ENCODE results near the gene COL23A1. TPM values are rescaled to one million over a fixed set of nuclear protein-coding genes. Genes with fewer than 3 reads are reported as not detected.
A peak's percentile ranks its signal among the peaks of the same experiment; 100 is the strongest.
"Not testable (repeated sequence)": the region's sequence is repeated elsewhere in the genome, so short reads cannot be mapped to it uniquely, and the experiment has no call there.

Gene COL23A1
- total and polyA plus RNA-seq, 4 donors: 0.36 to 1.5 (median 1.1) TPM; not detected in 1

DNA sequence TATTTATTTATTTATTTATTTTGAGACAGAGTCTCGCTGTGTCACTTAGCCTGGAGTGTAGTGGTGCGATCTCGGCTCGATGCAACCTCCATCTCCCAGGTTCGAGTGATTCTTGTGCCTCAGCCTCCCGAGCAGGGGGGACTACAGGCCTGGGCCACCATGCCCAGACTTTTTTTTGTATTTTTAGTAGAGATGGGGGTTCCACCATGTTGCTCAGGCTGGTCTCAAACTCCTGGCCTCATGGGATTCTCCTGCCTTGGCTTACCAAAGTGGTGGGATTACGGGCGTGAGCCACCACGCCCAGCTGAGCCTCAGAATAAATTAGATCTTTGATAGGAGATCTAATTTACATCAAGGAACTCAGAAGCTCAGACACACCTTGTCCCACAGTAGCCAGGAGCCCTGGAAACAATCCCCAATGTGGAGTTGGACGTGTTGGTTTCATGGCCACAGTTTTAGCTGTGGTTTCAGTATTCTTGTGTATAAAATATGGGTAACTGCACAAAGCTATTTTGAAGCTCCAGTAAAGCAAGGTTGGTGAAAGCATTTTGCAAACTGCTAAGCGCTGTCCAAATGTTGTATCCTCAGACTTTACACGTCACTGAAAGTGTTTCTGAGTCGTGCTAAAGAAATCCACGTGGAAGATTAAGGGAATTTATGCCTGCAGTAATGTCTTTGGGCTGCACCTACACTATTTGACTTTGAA is 388.8 kb downstream of the COL23A1 start:
- 86 to 87% methylated on average over 14 of the region's 14 CpGs for WGBS, 2 donors
- DNase-seq: peak in 1 of 2 donors; percentile 6
- Histone ChIP-seq H3K27ac (ENCODE audit: low read depth in 1 of 2, low read length in 2 of 2) (no peak overlapping the region), H3K4me3 (ENCODE audit: low read length in 2 of 2) (no peak overlapping the region), H3K36me3 (ENCODE audit: control insufficient read depth in 1 of 2, insufficient read depth in 2 of 2, low read length in 1 of 2) (no peaks in the 10 kb centered on the region), H3K27me3 (ENCODE audit: control insufficient read depth in 1 of 2, insufficient read depth in 2 of 2, low read length in 1 of 2) (peaks cover 0 to 1% of the 10 kb centered on the region in 2 donors), H3K4me1 (ENCODE audit: control insufficient read depth in 1 of 2, insufficient read depth in 2 of 2, low read length in 2 of 2) (peaks cover 2 to 6% of the 10 kb centered on the region in 2 donors), H3K9me3 (ENCODE audit: control insufficient read depth, low read length) (no peaks in the 10 kb centered on the region)
- no peak for ATAC-seq (ENCODE audit: low FRiP score)
- intact Hi-C loops (cut with DNase I): no loop called here

DNA sequence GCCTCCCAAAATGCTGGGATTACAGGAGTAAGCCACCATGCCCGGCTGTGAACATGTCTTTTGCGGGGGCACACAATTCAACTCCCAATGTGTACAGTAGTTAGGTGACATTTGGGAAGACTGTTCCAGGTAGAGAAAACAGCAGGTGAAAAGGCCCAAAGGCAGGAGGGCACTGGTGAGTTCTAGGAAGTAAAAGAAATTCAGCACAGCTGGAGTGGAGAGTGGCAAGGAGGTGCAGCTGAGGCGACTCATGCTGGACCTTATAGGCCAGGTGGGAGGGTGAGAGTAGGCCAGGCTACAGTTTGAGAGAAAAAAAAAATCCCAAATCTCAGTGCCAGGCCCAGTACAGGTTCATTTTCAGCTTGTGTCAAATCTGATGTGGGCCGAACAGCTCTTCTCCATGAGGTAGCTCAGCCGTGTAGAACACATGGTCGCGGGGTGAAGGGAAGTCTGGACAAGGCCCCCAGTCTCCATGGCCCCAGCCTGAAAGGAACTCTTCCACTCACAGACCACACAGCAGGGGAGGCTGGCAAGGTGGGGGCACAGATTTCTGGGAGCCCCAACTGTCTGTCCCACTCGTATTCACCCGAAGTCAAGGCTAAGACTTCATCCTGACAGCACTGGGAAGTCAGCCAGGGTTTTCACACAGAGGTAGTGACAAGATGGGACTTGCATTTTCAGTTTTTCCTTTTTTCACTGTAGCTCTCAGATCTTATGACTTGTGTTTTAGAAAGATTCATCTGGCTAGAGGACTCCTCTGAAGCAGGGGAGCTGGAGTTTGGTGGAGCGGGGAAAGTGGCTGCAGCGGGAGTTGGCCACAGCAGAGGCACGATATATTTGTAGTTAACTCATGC is 390.4 kb downstream of the COL23A1 start:
- Histone ChIP-seq H3K36me3 (ENCODE audit: control insufficient read depth in 1 of 2, insufficient read depth in 2 of 2, low read length in 1 of 2) (no peaks in the 10 kb centered on the region), H3K4me1 (ENCODE audit: control insufficient read depth in 1 of 2, insufficient read depth in 2 of 2, low read length in 2 of 2) (no peaks in the 10 kb centered on the region), H3K27ac (ENCODE audit: low read depth in 1 of 2, low read length in 2 of 2) (no peak overlapping the region), H3K9me3 (ENCODE audit: control insufficient read depth, low read length) (no peaks in the 10 kb centered on the region), H3K4me3 (ENCODE audit: low read length in 2 of 2) (no peak overlapping the region), H3K27me3 (ENCODE audit: control insufficient read depth in 1 of 2, insufficient read depth in 2 of 2, low read length in 1 of 2) (peaks cover 0 to 1% of the 10 kb centered on the region in 2 donors)
- ATAC-seq (ENCODE audit: low FRiP score) (no peak), DNase-seq (peak in 1 of 2 donors; percentile 16)
- intact Hi-C loops (cut with DNase I): no loop called here
- WGBS, 2 donors: 83 to 85% methylated on average over 12 of the region's 12 CpGs

DNA sequence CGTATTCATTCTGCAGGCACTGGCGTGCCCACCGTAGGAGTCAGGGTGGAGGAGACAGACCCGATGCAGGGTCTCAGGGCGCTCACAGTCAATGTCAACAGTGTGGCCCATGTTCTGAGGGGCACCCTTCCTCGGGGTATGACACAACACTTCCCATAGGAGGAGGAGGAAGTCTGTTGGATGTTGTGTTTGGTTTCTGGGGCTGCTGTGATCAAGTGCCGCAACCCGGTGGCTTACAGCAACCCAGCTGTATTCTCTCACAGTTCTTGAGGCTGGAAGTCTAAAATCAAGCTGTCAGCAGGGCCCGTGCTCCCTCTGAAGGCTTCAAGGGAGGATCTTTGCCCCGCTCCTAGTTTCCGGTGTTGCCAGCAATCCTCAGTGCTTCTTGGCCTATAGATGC is 391.5 kb downstream of the COL23A1 start:
- Histone ChIP-seq H3K27ac (ENCODE audit: low read depth in 1 of 2, low read length in 2 of 2) (no peak overlapping the region), H3K27me3 (ENCODE audit: control insufficient read depth in 1 of 2, insufficient read depth in 2 of 2, low read length in 1 of 2) (no peaks in the 10 kb centered on the region), H3K9me3 (ENCODE audit: control insufficient read depth, low read length) (no peaks in the 10 kb centered on the region), H3K4me3 (ENCODE audit: low read length in 2 of 2) (no peak overlapping the region), H3K4me1 (ENCODE audit: control insufficient read depth in 1 of 2, insufficient read depth in 2 of 2, low read length in 2 of 2) (no peaks in the 10 kb centered on the region), H3K36me3 (ENCODE audit: control insufficient read depth in 1 of 2, insufficient read depth in 2 of 2, low read length in 1 of 2) (no peaks in the 10 kb centered on the region)
- intact Hi-C loops (cut with DNase I): no loop called here
- WGBS, 2 donors: 87 to 88% methylated on average over 10 to 11 of the region's 11 CpGs
- ATAC-seq (ENCODE audit: low FRiP score): no peak
- DNase-seq: no peak

DNA sequence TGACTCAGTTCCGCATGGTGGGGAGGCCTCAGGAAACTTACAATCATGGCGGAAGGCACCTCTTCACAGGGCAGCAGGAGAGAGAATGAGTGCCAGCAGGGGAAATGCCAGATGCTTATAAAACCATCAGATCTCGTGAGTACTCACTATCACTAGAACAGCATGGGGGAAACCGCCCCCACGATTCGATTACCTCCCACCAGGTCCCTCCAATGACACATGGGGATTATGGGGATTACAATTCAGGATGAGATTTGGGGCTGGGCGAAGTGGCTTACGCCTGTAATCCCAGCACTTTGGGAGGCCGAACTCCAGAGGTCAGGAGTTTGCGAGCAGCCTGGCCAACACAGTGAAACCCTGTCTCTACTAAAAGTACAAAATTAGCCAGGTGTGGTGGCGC is 392.0 kb downstream of the COL23A1 start:
- DNase-seq: not testable (repeated sequence)

GRCh38 chr5:178196986-178197385 is 393.2 kb downstream of the COL23A1 start:
- no peak for DNase-seq
- H3K27me3 ChIP-seq (ENCODE audit: control insufficient read depth in 1 of 2, insufficient read depth in 2 of 2, low read length in 1 of 2): no peaks in the 10 kb centered on the region
- no peaks in the 10 kb centered on the region for H3K4me1 ChIP-seq (ENCODE audit: control insufficient read depth in 1 of 2, insufficient read depth in 2 of 2, low read length in 2 of 2)
- no peak overlapping the region for H3K4me3 ChIP-seq (ENCODE audit: low read length in 2 of 2)
- no peak overlapping the region for H3K27ac ChIP-seq (ENCODE audit: low read depth in 1 of 2, low read length in 2 of 2)
- no peaks in the 10 kb centered on the region for H3K36me3 ChIP-seq (ENCODE audit: control insufficient read depth in 1 of 2, insufficient read depth in 2 of 2, low read length in 1 of 2)
- H3K9me3 ChIP-seq (ENCODE audit: control insufficient read depth, low read length): no peaks in the 10 kb centered on the region
- intact Hi-C loops (cut with DNase I): no loop called here
- 79 to 84% methylated on average over 8 of the region's 8 CpGs for WGBS, 2 donors
- no peak for ATAC-seq (ENCODE audit: low FRiP score)

More for the DNA sequence above, 392.0 kb downstream of the COL23A1 start:
- H3K9me3 ChIP-seq (ENCODE audit: control insufficient read depth, low read length); ATAC-seq (ENCODE audit: low FRiP score); H3K27ac ChIP-seq (ENCODE audit: low read depth in 1 of 2, low read length in 2 of 2); H3K36me3 ChIP-seq (ENCODE audit: control insufficient read depth in 1 of 2, insufficient read depth in 2 of 2, low read length in 1 of 2); intact Hi-C loops (cut with DNase I); H3K27me3 ChIP-seq (ENCODE audit: control insufficient read depth in 1 of 2, insufficient read depth in 2 of 2, low read length in 1 of 2); H3K4me3 ChIP-seq (ENCODE audit: low read length in 2 of 2); H3K4me1 ChIP-seq (ENCODE audit: control insufficient read depth in 1 of 2, insufficient read depth in 2 of 2, low read length in 2 of 2): not testable (repeated sequence)
- WGBS, 2 donors: 73 to 86% methylated on average over 11 of the region's 11 CpGs

DNA sequence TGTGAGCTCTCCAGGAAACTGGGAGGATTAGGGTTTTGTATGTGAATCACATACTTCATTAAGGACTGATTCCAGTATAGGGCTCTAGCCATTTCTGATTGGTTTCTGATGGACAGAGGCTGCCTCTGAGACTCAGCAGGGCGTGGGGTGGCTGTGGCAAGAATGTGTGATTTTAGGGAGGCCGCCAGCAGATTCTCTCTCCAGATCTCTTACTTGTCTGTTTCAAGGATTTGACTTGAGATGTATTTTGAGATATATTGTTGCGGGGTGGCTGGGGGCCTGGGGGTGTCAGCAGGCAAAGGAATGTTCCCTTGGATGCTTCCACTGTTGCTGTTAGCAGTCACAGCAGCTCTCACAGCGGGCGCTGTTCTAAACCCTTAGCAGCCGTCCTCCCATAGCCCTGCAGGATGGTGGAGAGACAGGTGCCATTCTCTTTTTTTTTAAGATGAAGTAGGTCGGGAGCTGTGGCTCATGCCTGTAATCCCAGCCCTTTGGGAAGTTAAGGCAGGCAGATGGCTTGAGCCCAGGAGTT is 393.8 kb downstream of the COL23A1 start:
- Histone ChIP-seq H3K9me3 (ENCODE audit: control insufficient read depth, low read length) (no peaks in the 10 kb centered on the region), H3K27ac (ENCODE audit: low read depth in 1 of 2, low read length in 2 of 2) (no peak overlapping the region), H3K27me3 (ENCODE audit: control insufficient read depth in 1 of 2, insufficient read depth in 2 of 2, low read length in 1 of 2) (no peaks in the 10 kb centered on the region), H3K4me3 (ENCODE audit: low read length in 2 of 2) (no peak overlapping the region), H3K36me3 (ENCODE audit: control insufficient read depth in 1 of 2, insufficient read depth in 2 of 2, low read length in 1 of 2) (no peaks in the 10 kb centered on the region), H3K4me1 (ENCODE audit: control insufficient read depth in 1 of 2, insufficient read depth in 2 of 2, low read length in 2 of 2) (no peaks in the 10 kb centered on the region)
- ATAC-seq (ENCODE audit: low FRiP score) (no peak), DNase-seq (no peak)
- 65 to 70% methylated on average over 7 of the region's 7 CpGs for WGBS, 2 donors
- intact Hi-C loops (cut with DNase I): no loop called here

DNA sequence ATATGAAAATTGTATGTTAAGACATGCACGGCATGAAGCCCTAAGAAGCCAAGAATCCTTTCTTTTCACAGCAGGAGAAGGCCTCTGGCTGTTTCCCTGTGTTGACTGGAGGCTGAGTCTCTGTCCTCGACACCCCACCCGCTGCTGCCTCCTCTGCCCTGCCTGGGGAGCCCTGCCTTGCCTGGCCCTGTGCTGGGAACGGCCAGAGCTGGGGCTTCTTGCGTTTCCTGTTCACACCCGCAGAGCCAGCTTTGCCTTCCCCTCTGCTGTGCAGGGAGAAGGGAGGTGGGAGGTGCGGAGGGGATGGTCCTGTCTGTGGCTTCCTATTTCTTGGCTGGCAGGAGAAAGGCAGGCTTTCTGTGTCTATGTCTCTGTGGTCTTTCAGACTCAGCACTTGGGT is 396.2 kb downstream of the COL23A1 start:
- WGBS, 2 donors: 33 to 39% methylated on average over 7 of the region's 7 CpGs

GRCh38 chr5:178193251-178193809 is 396.9 kb downstream of the COL23A1 start:
- H3K27ac ChIP-seq (ENCODE audit: low read depth in 1 of 2, low read length in 2 of 2): no peak overlapping the region
- no peaks in the 10 kb centered on the region for H3K4me1 ChIP-seq (ENCODE audit: control insufficient read depth in 1 of 2, insufficient read depth in 2 of 2, low read length in 2 of 2)
- ATAC-seq (ENCODE audit: low FRiP score) (no peak), DNase-seq (no peak)
- H3K36me3 ChIP-seq (ENCODE audit: control insufficient read depth in 1 of 2, insufficient read depth in 2 of 2, low read length in 1 of 2): no peaks in the 10 kb centered on the region
- no peak overlapping the region for H3K4me3 ChIP-seq (ENCODE audit: low read length in 2 of 2)
- WGBS, 2 donors: 69 to 77% methylated on average over 8 of the region's 8 CpGs
- intact Hi-C loops (cut with DNase I): no loop called here
- no peaks in the 10 kb centered on the region for H3K27me3 ChIP-seq (ENCODE audit: control insufficient read depth in 1 of 2, insufficient read depth in 2 of 2, low read length in 1 of 2)
- H3K9me3 ChIP-seq (ENCODE audit: control insufficient read depth, low read length): no peaks in the 10 kb centered on the region

More for the DNA sequence above, 396.2 kb downstream of the COL23A1 start:
- H3K4me1 ChIP-seq (ENCODE audit: control insufficient read depth in 1 of 2, insufficient read depth in 2 of 2, low read length in 2 of 2): no peaks in the 10 kb centered on the region
- H3K36me3 ChIP-seq (ENCODE audit: control insufficient read depth in 1 of 2, insufficient read depth in 2 of 2, low read length in 1 of 2): no peaks in the 10 kb centered on the region
- DNase-seq (no peak), ATAC-seq (ENCODE audit: low FRiP score) (no peak)
- H3K4me3 ChIP-seq (ENCODE audit: low read length in 2 of 2): no peak overlapping the region
- H3K27ac ChIP-seq (ENCODE audit: low read depth in 1 of 2, low read length in 2 of 2): no peak overlapping the region
- no peaks in the 10 kb centered on the region for H3K27me3 ChIP-seq (ENCODE audit: control insufficient read depth in 1 of 2, insufficient read depth in 2 of 2, low read length in 1 of 2)
- H3K9me3 ChIP-seq (ENCODE audit: control insufficient read depth, low read length): no peaks in the 10 kb centered on the region
- intact Hi-C loops (cut with DNase I): no loop called here
